Measurements from ENCODE around the gene PRKACG. TPM values are rescaled to one million over a fixed set of nuclear protein-coding genes. Genes with fewer than 3 reads are reported as not detected.
A peak's percentile ranks its signal among the peaks of the same experiment; 100 is the strongest.

The PRKACG gene
- total and polyA plus RNA-seq, 2 of the 8 experiments (the other 6 are each of a cell fraction or from before 2014, with no cell fraction given) = not detected

GRCh38 chr9:68997666-68998065 is 16.2 kb downstream of the PRKACG start:
- no peaks in the 10 kb centered on the region for H3K27me3 ChIP-seq (replicated peaks in 1 of 4; ENCODE audit: control insufficient read depth in 3 of 4, extremely low read depth in 1 of 4, insufficient read depth in 3 of 4, low read length in 3 of 4)
- no peaks in the 10 kb centered on the region for H4K20me1 ChIP-seq (replicated peaks in 1 of 2; ENCODE audit: control insufficient read depth in 1 of 2, insufficient read depth in 2 of 2, low read length in 2 of 2)
- WGBS, 2 experiments (ENCODE audit: extremely low coverage in 1 of 2, insufficient coverage in 1 of 2, insufficient read length in 1 of 2, insufficient replicate concordance in 2 of 2, low coverage in 1 of 2, low lambda C conversion rate in 2 of 2, missing lambda C conversion rate in 1 of 2) = 91% methylated on average over 3 of the region's 3 CpGs; no CpG with 5 or more reads in 1 of the 2 experiments
- no peak overlapping the region for H3K18ac ChIP-seq (ENCODE audit: extremely low read depth, low read length)
- H2BK15ac ChIP-seq (ENCODE audit: low read length) = no peak overlapping the region
- no peak overlapping the region for H2BK5ac ChIP-seq (ENCODE audit: low read depth, low read length)
- H2BK20ac ChIP-seq (ENCODE audit: low read length) = no peak overlapping the region
- no peaks in the 10 kb centered on the region for H3K36me3 ChIP-seq (ENCODE audit: control insufficient read depth in 2 of 4, insufficient read depth in 4 of 4, low read length in 3 of 4)
- no peak overlapping the region for H3K23ac ChIP-seq (ENCODE audit: insufficient read length)
- no peak overlapping the region for H4K5ac ChIP-seq (ENCODE audit: insufficient read length, low read depth, low read length)
- H3K9ac ChIP-seq (replicated peaks in 1 of 4; ENCODE audit: extremely low read depth in 1 of 4, low read depth in 3 of 4, low read length in 3 of 4) = no peak overlapping the region
- H3K27ac ChIP-seq (ENCODE audit: low read depth, low read length) = no peak overlapping the region
- no peak overlapping the region for H2BK12ac ChIP-seq (ENCODE audit: low read depth, low read length)
- no peak overlapping the region for H3K14ac ChIP-seq (ENCODE audit: insufficient read length)
- no peak overlapping the region for H3K4ac ChIP-seq (replicated peaks; ENCODE audit: insufficient read length, low read depth, low read length)
- no peak overlapping the region for H2AFZ ChIP-seq (ENCODE audit: low read length)
- no peaks in the 10 kb centered on the region for H3K79me2 ChIP-seq (ENCODE audit: control insufficient read depth in 1 of 2, insufficient read depth in 2 of 2, low read length in 2 of 2)
- H3K23me2 ChIP-seq (ENCODE audit: low read depth, low read length) = no peaks in the 10 kb centered on the region
- H3K4me2 ChIP-seq (ENCODE audit: insufficient read depth in 1 of 2, low read depth in 2 of 2, low read length in 2 of 2) = no peak overlapping the region
- FAIRE-seq (peak; percentile 13), DNase-seq (ENCODE audit: low read depth in 1 of 2, low spot score in 2 of 2) (no peak)
- H2BK120ac ChIP-seq (replicated peaks; ENCODE audit: low read depth, low read length) = no peak overlapping the region
- peaks cover 0 to 7% (median 2%) of the 10 kb centered on the region in 4 experiments; a peak in 3 of 7 replicates for H3K4me1 ChIP-seq (replicated peaks in 1 of 4; ENCODE audit: control insufficient read depth in 3 of 4, insufficient read depth in 4 of 4, low read length in 3 of 4)
- H3K9me3 ChIP-seq (ENCODE audit: insufficient read depth in 2 of 2, low read depth in 1 of 2, low read length in 1 of 2) = no peaks in the 10 kb centered on the region
- H4K91ac ChIP-seq (replicated peaks; ENCODE audit: insufficient read length, low read length) = no peak overlapping the region
- no peaks in the 10 kb centered on the region for H3K79me1 ChIP-seq (ENCODE audit: low read depth, low read length)
- H2AK5ac ChIP-seq (ENCODE audit: low read depth, low read length) = no peak overlapping the region
- CTCF ChIA-PET (ENCODE audit: partially characterized antibody) = interaction anchor here (0.9 to 2.9 kb wide), 7 partner anchors 31 to 438 kb away, joined by 3 to 18 read pairs (median 3); no protein-coding TSS in a partner anchor
- H4K8ac ChIP-seq (ENCODE audit: extremely low read depth, insufficient read depth, low read length) = no peak overlapping the region
- POLR2A ChIA-PET (ENCODE audit: partially characterized antibody) = interaction anchor here (1.0 to 1.4 kb wide), 2 partner anchors 18 to 239 kb away, joined by 3 read pairs; no protein-coding TSS in a partner anchor
- no peak overlapping the region for H3K56ac ChIP-seq (replicated peaks; ENCODE audit: insufficient read length, low read depth, low read length)
- no peak overlapping the region for H3K4me3 ChIP-seq (ENCODE audit: extremely low read depth in 1 of 4, insufficient read depth in 2 of 4, low read depth in 3 of 4, low read length in 4 of 4)
- TF ChIP-seq, protein P1, sequence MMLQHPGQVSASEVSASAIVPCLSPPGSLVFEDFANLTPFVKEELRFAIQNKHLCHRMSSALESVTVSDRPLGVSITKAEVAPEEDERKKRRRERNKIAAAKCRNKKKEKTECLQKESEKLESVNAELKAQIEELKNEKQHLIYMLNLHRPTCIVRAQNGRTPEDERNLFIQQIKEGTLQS (IDR thresholded peaks at IDR 0.05; ENCODE audit: insufficient read depth, low read depth, low read length) = no peak
- no peak for TF ChIP-seq TAF7 (optimal IDR thresholded peaks at IDR 0.05; ENCODE audit: borderline replicate concordance, low read depth, low read length)
- TF ChIP-seq SRF (IDR thresholded peaks at IDR 0.05; ENCODE audit: low read depth, low read length) = no peak
- no peak for TF ChIP-seq SUZ12 (IDR thresholded peaks at IDR 0.05; ENCODE audit: low read length)
- no peak for TF ChIP-seq CTCF (IDR thresholded peaks at IDR 0.05; ENCODE audit: control extremely low read depth in 1 of 3, insufficient read depth in 1 of 3, low read depth in 1 of 3, low read length in 3 of 3)
- no peak for TF ChIP-seq HDAC6 (IDR thresholded peaks at IDR 0.05; ENCODE audit: low read depth, low read length)
- TF ChIP-seq CBX8 (IDR thresholded peaks at IDR 0.05; ENCODE audit: borderline replicate concordance, low read depth, low read length) = no peak
- no peak for TF ChIP-seq KDM1A (IDR thresholded peaks at IDR 0.05; ENCODE audit: borderline replicate concordance, low read length)
- TF ChIP-seq KDM4A (IDR thresholded peaks at IDR 0.05; ENCODE audit: low read depth, low read length, severe bottlenecking) = no peak
- TF ChIP-seq CHD2 (IDR thresholded peaks at IDR 0.05; ENCODE audit: low read length) = no peak
- no peak for TF ChIP-seq RBBP5 (IDR thresholded peaks at IDR 0.05; ENCODE audit: borderline replicate concordance, low read depth, low read length)

Measured in H1 (cell line).